HG02943 (cell line): Measurements from ENCODE around the gene TMEM138.

ENCODE experiments used
- ATAC-seq: cut with Tn5 transposase; IDR thresholded peaks from one replicate; pipeline ENCODE4 v1.9.1; 2021; ENCODE audit warnings: mild to moderate bottlenecking, low read depth, moderate library complexity; ENCODE audit not compliant: unreplicated experiment

TMEM138 gene

GRCh38 chr11:61361741-61362541 lies at the start of gene TMEM138, which contains the start of gene CYB561A3:
TMEM138 (plus strand) TSS chr11:61362374; CDS start chr11:61364391, 2,017 bp downstream.
CYB561A3 (minus strand) TSS chr11:61361882; CDS start chr11:61356713, 5,169 bp downstream.
- ATAC-seq, result peak; percentile 88

- ATAC-seq, result no peak
Observed at GRCh38 chr11:61315260-61315659, 46.9 kb upstream of the TMEM138 start.

- no peak for ATAC-seq
Observed at GRCh38 chr11:61325649-61326414, 36.3 kb upstream of the TMEM138 start.

GRCh38 chr11:61327669-61328071 lies 34.5 kb upstream of the TMEM138 start:
- no peak for ATAC-seq

GRCh38 chr11:61328351-61328750 lies 33.8 kb upstream of the TMEM138 start:
- no peak for ATAC-seq

GRCh38 chr11:61329871-61330270 lies 32.3 kb upstream of the TMEM138 start:
- no peak for ATAC-seq

- ATAC-seq, result no peak
Observed at GRCh38 chr11:61331651-61332050, 30.5 kb upstream of the TMEM138 start.

- ATAC-seq, result no peak
Observed at GRCh38 chr11:61332281-61332796, 29.8 kb upstream of the TMEM138 start.

- peak; percentile 77 for ATAC-seq
Observed at GRCh38 chr11:61332797-61333549, 29.2 kb upstream of the TMEM138 start, which contains the start of the genes DDB1 and TKFC. DDB1 (minus strand) TSS chr11:61333105; CDS start chr11:61332968, 137 bp downstream. TKFC (plus strand) TSS chr11:61333228; CDS start chr11:61334729, 1,501 bp downstream.

- peak; percentile 7 for ATAC-seq
Observed at GRCh38 chr11:61333550-61334433, 28.4 kb upstream of the TMEM138 start.

GRCh38 chr11:61334434-61335354 lies 27.5 kb upstream of the TMEM138 start:
- ATAC-seq, result no peak

- ATAC-seq, result no peak
Observed at GRCh38 chr11:61335355-61335710, 26.8 kb upstream of the TMEM138 start.

- no peak for ATAC-seq
Observed at GRCh38 chr11:61336171-61336935, 25.8 kb upstream of the TMEM138 start.

GRCh38 chr11:61337706-61338470 lies 24.3 kb upstream of the TMEM138 start:
- ATAC-seq, result no peak

- ATAC-seq, result no peak
Observed at GRCh38 chr11:61338783-61339489, 23.2 kb upstream of the TMEM138 start.

GRCh38 chr11:61339490-61339878 lies 22.7 kb upstream of the TMEM138 start:
- ATAC-seq, result no peak
